ENCODE results near the gene NCK2.

The NCK2 gene

GRCh38 chr2:105836840-105837692 lies 92.4 kb downstream of the NCK2 start:
- Histone ChIP-seq H3K36me3 (ENCODE audit: low read depth) (no peaks in the 10 kb centered on the region), H3K4me3 (ENCODE audit: severe bottlenecking) (no peak overlapping the region), H3K4me1 (ENCODE audit: insufficient read depth, poor library complexity, severe bottlenecking) (peaks cover 12% of the 10 kb centered on the region), H3K27ac (ENCODE audit: poor library complexity, severe bottlenecking) (no peak overlapping the region), H3K27me3 (ENCODE audit: insufficient read depth, poor library complexity, severe bottlenecking) (no peaks in the 10 kb centered on the region), H3K9me3 (ENCODE audit: severe bottlenecking) (peaks cover 2% of the 10 kb centered on the region)
- DNase-seq (ENCODE audit: low spot score) (no peak), ATAC-seq (ENCODE audit: low read depth) (no peak)
- TF ChIP-seq CTCF (IDR thresholded peaks at IDR 0.05; ENCODE audit: poor library complexity, severe bottlenecking), result no peak

- no peaks in the 10 kb centered on the region for H3K9me3 ChIP-seq (ENCODE audit: severe bottlenecking)
- no peak for ATAC-seq (ENCODE audit: low read depth)
- no peak for DNase-seq (ENCODE audit: low spot score)
- H3K4me1 ChIP-seq (ENCODE audit: insufficient read depth, poor library complexity, severe bottlenecking), result peaks cover 12% of the 10 kb centered on the region
- H3K4me3 ChIP-seq (ENCODE audit: severe bottlenecking), result no peak overlapping the region
- H3K27me3 ChIP-seq (ENCODE audit: insufficient read depth, poor library complexity, severe bottlenecking), result no peaks in the 10 kb centered on the region
- peak overlapping the region; percentile 29 for H3K27ac ChIP-seq (ENCODE audit: poor library complexity, severe bottlenecking)
- H3K36me3 ChIP-seq (ENCODE audit: low read depth), result no peaks in the 10 kb centered on the region
- TF ChIP-seq CTCF (IDR thresholded peaks at IDR 0.05; ENCODE audit: poor library complexity, severe bottlenecking), result no peak
Measured at GRCh38 chr2:105839793-105840192, 95.1 kb downstream of the NCK2 start.

GRCh38 chr2:105840933-105841332 lies 96.2 kb downstream of the NCK2 start:
- H3K27me3 ChIP-seq (ENCODE audit: insufficient read depth, poor library complexity, severe bottlenecking), result no peaks in the 10 kb centered on the region
- ATAC-seq (ENCODE audit: low read depth) (peak; percentile 41; the same call in 1 of the 3 replicates), DNase-seq (ENCODE audit: low spot score) (no peak)
- peaks cover 18% of the 10 kb centered on the region for H3K4me1 ChIP-seq (ENCODE audit: insufficient read depth, poor library complexity, severe bottlenecking)
- no peak for TF ChIP-seq CTCF (IDR thresholded peaks at IDR 0.05; ENCODE audit: poor library complexity, severe bottlenecking)
- H3K36me3 ChIP-seq (ENCODE audit: low read depth), result no peaks in the 10 kb centered on the region
- peak overlapping the region; percentile 29 for H3K27ac ChIP-seq (ENCODE audit: poor library complexity, severe bottlenecking)
- no peaks in the 10 kb centered on the region for H3K9me3 ChIP-seq (ENCODE audit: severe bottlenecking)
- H3K4me3 ChIP-seq (ENCODE audit: severe bottlenecking), result no peak overlapping the region

- Histone ChIP-seq H3K9me3 (ENCODE audit: severe bottlenecking) (no peaks in the 10 kb centered on the region), H3K4me3 (ENCODE audit: severe bottlenecking) (no peak overlapping the region), H3K27me3 (ENCODE audit: insufficient read depth, poor library complexity, severe bottlenecking) (no peaks in the 10 kb centered on the region), H3K36me3 (ENCODE audit: low read depth) (no peaks in the 10 kb centered on the region), H3K4me1 (ENCODE audit: insufficient read depth, poor library complexity, severe bottlenecking) (peaks cover 18% of the 10 kb centered on the region), H3K27ac (ENCODE audit: poor library complexity, severe bottlenecking) (no peak overlapping the region)
- ATAC-seq (ENCODE audit: low read depth) (no peak), DNase-seq (ENCODE audit: low spot score) (no peak)
- TF ChIP-seq CTCF (IDR thresholded peaks at IDR 0.05; ENCODE audit: poor library complexity, severe bottlenecking), result no peak
Measured at GRCh38 chr2:105841551-105841950, 96.8 kb downstream of the NCK2 start.

- Histone ChIP-seq H3K4me1 (ENCODE audit: insufficient read depth, poor library complexity, severe bottlenecking) (peaks cover 18% of the 10 kb centered on the region), H3K27me3 (ENCODE audit: insufficient read depth, poor library complexity, severe bottlenecking) (no peaks in the 10 kb centered on the region), H3K36me3 (ENCODE audit: low read depth) (no peaks in the 10 kb centered on the region), H3K4me3 (ENCODE audit: severe bottlenecking) (no peak overlapping the region), H3K27ac (ENCODE audit: poor library complexity, severe bottlenecking) (no peak overlapping the region), H3K9me3 (ENCODE audit: severe bottlenecking) (no peaks in the 10 kb centered on the region)
- no peak for DNase-seq (ENCODE audit: low spot score)
- no peak for ATAC-seq (ENCODE audit: low read depth)
- TF ChIP-seq CTCF (IDR thresholded peaks at IDR 0.05; ENCODE audit: poor library complexity, severe bottlenecking), result no peak
Measured at GRCh38 chr2:105842555-105842954, 97.8 kb downstream of the NCK2 start.
